ENCODE measurements around the gene SIPA1L3. TPM values are rescaled to one million over a fixed set of nuclear protein-coding genes. Genes with fewer than 3 reads are reported as not detected.

Gene SIPA1L3
- total and polyA plus RNA-seq, 9 of the 15 experiments (the other 6 are each of a cell fraction or from before 2014, with no cell fraction given) = 0.01 to 6.1 (median 2.5) TPM

- TF ChIP-seq SFPQ (IDR thresholded peaks at IDR 0.05; ENCODE audit: low read depth, low read length) (no peak), DNMT1 (IDR thresholded peaks at IDR 0.05) (no peak), RNF2 (IDR thresholded peaks at IDR 0.05) (0 out of 2 replicates have a peak, but pooled peaks have one; percentile 50), ELF2 (CRISPR knock-in tag; IDR thresholded peaks at IDR 0.05) (no peak), NCOA2 (IDR thresholded peaks at IDR 0.05; ENCODE audit: partially characterized antibody in 2 of 2) (no peak), ELF4 (CRISPR knock-in tag; IDR thresholded peaks at IDR 0.05) (no peak), FOS (IDR thresholded peaks at IDR 0.05; ENCODE audit: extremely low read depth, insufficient read length) (no peak), MGA (IDR thresholded peaks at IDR 0.05) (peak; percentile 59), TAF7 (tag; IDR thresholded peaks at IDR 0.05) (no peak), ZBTB34 (CRISPR knock-in tag; IDR thresholded peaks at IDR 0.05) (no peak), FOXK2 (conservative IDR thresholded peaks at IDR 0.05 in 1 of 2, IDR thresholded peaks at IDR 0.05 in 1 of 2; ENCODE audit: low read depth in 2 of 2) (no peak), ZNF445 (CRISPR knock-in tag; IDR thresholded peaks at IDR 0.05; ENCODE audit: low read depth) (no peak), RFX5 (IDR thresholded peaks at IDR 0.05; ENCODE audit: low read depth, low read length) (no peak), GTF2A2 (tag; IDR thresholded peaks at IDR 0.05) (no peak)
Measured at GRCh38 chr19:38255383-38256014, 348.5 kb downstream of the SIPA1L3 start (continued).

All from K562 (cell line).